Peyer's patch (tissue), 4 donors: ENCODE results near the gene SCRN1. TPM values are rescaled to one million over a fixed set of nuclear protein-coding genes. Genes with fewer than 3 reads are reported as not detected.

Source experiments
- DNase-seq, 3 donors: peaks; one replicate each; pipeline ENCODE4 v3.0.0-alpha.2; 2017 to 2019
- H3K27ac ChIP-seq, 4 donors: fragments of 200-600 bp; sonication (generic); one replicate each; pipeline ENCODE4 v1.5.1; 2016 to 2019
- H3K27me3 ChIP-seq, 2 donors: fragments of 200-600 bp; sonication (generic); one replicate each; pipeline ENCODE4 v1.5.1; 2019
- H3K36me3 ChIP-seq, 3 donors: fragments of 200-600 bp; sonication (generic); one replicate each; pipeline ENCODE4 v1.5.1; 2016 to 2019
- H3K4me1 ChIP-seq, 4 donors: fragments of 200-600 bp; sonication (generic); one replicate each; pipeline ENCODE4 v1.5.1; 2016 to 2019
- H3K4me3 ChIP-seq, 4 donors: fragments of 200-600 bp; sonication (generic); 1 replicate in 3 of 4; 2 replicates in 1 of 4; pipeline ENCODE4 v1.5.1; 2016 to 2019; ENCODE audit warnings: mild to moderate bottlenecking in 1 of 4
- H3K9me3 ChIP-seq, 4 donors: fragments of 200-600 bp; sonication (generic); one replicate each; pipeline ENCODE4 v1.5.1; 2016 to 2019; ENCODE audit warnings: mild to moderate bottlenecking in 1 of 4
- CTCF ChIP-seq, 6 experiments: fragments of 450-650 bp in 4 of 6; fragments of 200-600 bp in 2 of 6; sonication (generic) in 1 of 6; IDR thresholded peaks; one replicate each; pipeline ENCODE4 v1.5.1; 2017 to 2019; ENCODE audit warnings: antibody characterized with exemption in 6 of 6, mild to moderate bottlenecking in 3 of 6, moderate library complexity in 1 of 6
- POLR2A ChIP-seq, 2 donors: fragments of 450-650 bp; IDR thresholded peaks; one replicate each; pipeline ENCODE4 v1.5.1; 2017; ENCODE audit warnings: antibody characterized with exemption in 2 of 2, mild to moderate bottlenecking in 2 of 2, moderate library complexity in 2 of 2
- total RNA-seq, 4 donors: library from RNA; depleted of rRNA; stranded (reverse); fragments of >200 nt; gene quantifications; one replicate each; pipeline ENCODE4 v1.1.0, GENCODE V29; 2016

Gene SCRN1
- total RNA-seq, 4 donors from 2014 or later, result 3.7 to 34.7 (median 7.4) TPM

- no peak for DNase-seq
- Histone ChIP-seq H3K4me3 (no peak overlapping the region), H3K27me3 (no peaks in the 10 kb centered on the region), H3K27ac (no peak overlapping the region), H3K36me3 (no peaks in the 10 kb centered on the region), H3K4me1 (peaks cover 0 to 3% (median 0%) of the 10 kb centered on the region in 4 donors), H3K9me3 (no peaks in the 10 kb centered on the region)
- no peak for TF ChIP-seq POLR2A (IDR thresholded peaks at IDR 0.05)
- no peak for TF ChIP-seq CTCF (IDR thresholded peaks at IDR 0.05)
Observed at GRCh38 chr7:29972315-29972669, 17.3 kb downstream of the SCRN1 start.

- Histone ChIP-seq H3K9me3 (no peaks in the 10 kb centered on the region), H3K4me3 (no peak overlapping the region), H3K36me3 (no peaks in the 10 kb centered on the region), H3K27ac (no peak overlapping the region), H3K27me3 (no peaks in the 10 kb centered on the region), H3K4me1 (peaks cover 0 to 2% (median 0%) of the 10 kb centered on the region in 4 donors)
- DNase-seq, result no peak
- TF ChIP-seq CTCF (IDR thresholded peaks at IDR 0.05) (no peak), POLR2A (IDR thresholded peaks at IDR 0.05) (no peak)
Observed at GRCh38 chr7:29971566-29972314, 17.9 kb downstream of the SCRN1 start.

- H3K27ac ChIP-seq, result no peak overlapping the region
- no peaks in the 10 kb centered on the region for H3K36me3 ChIP-seq
- no peaks in the 10 kb centered on the region for H3K4me1 ChIP-seq
- H3K9me3 ChIP-seq, result no peaks in the 10 kb centered on the region
- H3K4me3 ChIP-seq, result no peak overlapping the region
- TF ChIP-seq CTCF (IDR thresholded peaks at IDR 0.05), result no peak
- no peak for TF ChIP-seq POLR2A (IDR thresholded peaks at IDR 0.05)
- no peak for DNase-seq
- no peaks in the 10 kb centered on the region for H3K27me3 ChIP-seq
Observed at GRCh38 chr7:29970158-29970557, 19.4 kb downstream of the SCRN1 start.

- Histone ChIP-seq H3K27me3 (no peaks in the 10 kb centered on the region), H3K9me3 (no peaks in the 10 kb centered on the region), H3K4me3 (no peak overlapping the region), H3K36me3 (no peaks in the 10 kb centered on the region), H3K4me1 (no peaks in the 10 kb centered on the region), H3K27ac (no peak overlapping the region)
- no peak for DNase-seq
- TF ChIP-seq POLR2A (IDR thresholded peaks at IDR 0.05), result no peak
- no peak for TF ChIP-seq CTCF (IDR thresholded peaks at IDR 0.05)
Observed at GRCh38 chr7:29969738-29970137, 19.9 kb downstream of the SCRN1 start.

GRCh38 chr7:29968683-29969395 lies 20.8 kb downstream of the SCRN1 start:
- DNase-seq, result no peak
- no peaks in the 10 kb centered on the region for H3K36me3 ChIP-seq

More at GRCh38 chr7:29968683-29969395, 20.8 kb downstream of the SCRN1 start:
- TF ChIP-seq POLR2A (IDR thresholded peaks at IDR 0.05), result no peak
- TF ChIP-seq CTCF (IDR thresholded peaks at IDR 0.05), result no peak
- Histone ChIP-seq H3K4me1 (no peaks in the 10 kb centered on the region), H3K27ac (no peak overlapping the region), H3K4me3 (no peak overlapping the region), H3K9me3 (no peaks in the 10 kb centered on the region), H3K27me3 (no peaks in the 10 kb centered on the region)
